Measurements from ENCODE around the gene CORO1A. TPM values are rescaled to one million over a fixed set of nuclear protein-coding genes. Genes with fewer than 3 reads are reported as not detected.
"Not testable (repeated sequence)": the region's sequence is repeated elsewhere in the genome, so short reads cannot be mapped to it uniquely, and the experiment has no call there.

The CORO1A gene
- total and polyA plus RNA-seq, 3 experiments from 2014 or later, result 889 to 1,446 (median 952) TPM

DNA sequence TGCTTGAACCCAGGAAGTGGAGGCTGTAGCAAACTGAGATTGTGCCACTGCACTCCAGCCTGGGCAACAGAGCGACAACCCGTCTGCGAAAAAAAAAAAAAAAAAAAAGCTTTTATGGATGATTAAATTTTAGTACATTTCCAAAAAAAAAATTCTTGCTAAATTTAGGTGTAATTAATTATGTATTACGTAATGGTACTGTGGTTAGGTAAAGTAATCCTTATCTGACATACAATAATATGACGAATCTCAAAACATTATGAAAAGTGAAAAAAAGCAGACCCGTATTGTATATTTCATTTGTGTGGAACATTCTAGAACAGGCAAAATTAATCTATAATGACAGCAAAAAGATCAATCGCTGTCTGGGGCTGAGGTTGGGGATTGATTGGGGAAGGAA is 10.3 kb upstream of the CORO1A start:
- Histone ChIP-seq H3K27ac (ENCODE audit: low read depth, low read length) (no peak overlapping the region), H3K27me3 (ENCODE audit: insufficient read depth, low read length, poor library complexity, severe bottlenecking) (no peaks in the 10 kb centered on the region), H3K9me3 (ENCODE audit: low read length) (no peaks in the 10 kb centered on the region), H3K4me1 (ENCODE audit: insufficient read depth, low read length) (no peaks in the 10 kb centered on the region), H3K4me3 (ENCODE audit: low read length) (no peak overlapping the region), H3K36me3 (ENCODE audit: insufficient read depth, low read length) (no peaks in the 10 kb centered on the region)
- no peak for DNase-seq
- ChIA-PET CTCF (interaction anchor here (1.2 to 1.8 kb wide), 2 partner anchors 81 to 236 kb away, joined by 3 to 4 read pairs; partner anchors contain the start of gene TBX6), POLR2A (interaction anchor here (0.5 to 0.6 kb wide), 2 partner anchors 107 to 1644 kb away, joined by 3 to 6 read pairs; partner anchors contain the start of gene ALDOA)
- Mint-ChIP-seq H3K9me3 (no peaks in the 10 kb centered on the region), H3K36me3 (no peaks in the 10 kb centered on the region), H3K4me3 (no peak overlapping the region), H3K4me1 (peaks cover 0 to 3% (median 2%) of the 10 kb centered on the region in 3 donors), H3K27me3 (no peaks in the 10 kb centered on the region), H3K27ac (no peak overlapping the region)

DNA sequence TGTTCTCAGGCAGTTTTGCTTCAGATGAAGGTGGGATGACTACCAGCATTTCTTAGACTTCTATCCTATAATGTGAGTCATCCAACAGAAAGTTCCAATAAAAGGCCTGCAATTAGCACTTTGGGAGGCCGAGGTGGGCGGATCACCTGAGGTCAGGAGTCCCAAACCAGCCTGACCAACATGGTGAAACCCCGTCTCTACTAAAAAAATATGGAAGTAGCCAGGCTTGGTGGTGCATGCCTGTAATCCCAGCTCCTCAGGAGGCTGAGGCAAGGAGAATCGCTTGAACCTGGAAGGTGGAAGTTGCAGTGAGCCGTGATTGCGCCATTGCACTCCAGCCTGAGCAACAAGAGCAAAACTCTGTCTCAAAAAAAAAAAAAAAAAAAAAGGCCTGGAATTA is 6.5 kb upstream of the CORO1A start:
- DNase-seq; H3K4me1 Mint-ChIP-seq; CTCF ChIA-PET; H3K4me3 Mint-ChIP-seq; H3K27ac Mint-ChIP-seq; H3K4me3 ChIP-seq (ENCODE audit: low read length); H3K4me1 ChIP-seq (ENCODE audit: insufficient read depth, low read length); H3K9me3 Mint-ChIP-seq; H3K36me3 ChIP-seq (ENCODE audit: insufficient read depth, low read length); H3K9me3 ChIP-seq (ENCODE audit: low read length); H3K36me3 Mint-ChIP-seq; H3K27ac ChIP-seq (ENCODE audit: low read depth, low read length); H3K27me3 Mint-ChIP-seq; H3K27me3 ChIP-seq (ENCODE audit: insufficient read depth, low read length, poor library complexity, severe bottlenecking): not testable (repeated sequence)
- POLR2A ChIA-PET, result interaction anchor here (1.1 kb wide), 1 partner anchor 9 kb away, joined by 19 read pairs; no protein-coding TSS in a partner anchor

GRCh38 chr16:30179195-30179594 is 4.2 kb upstream of the CORO1A start:
- ChIA-PET POLR2A (interaction anchor here (0.7 kb wide), 1 partner anchor 163 kb away, joined by 3 read pairs; no protein-coding TSS in a partner anchor), CTCF (interaction anchor here (0.9 kb wide), 1 partner anchor 67 kb away, joined by 4 read pairs; no protein-coding TSS in a partner anchor)
- Histone ChIP-seq H3K36me3 (ENCODE audit: insufficient read depth, low read length) (peaks cover 2% of the 10 kb centered on the region), H3K27ac (ENCODE audit: low read depth, low read length) (no peak overlapping the region), H3K4me3 (ENCODE audit: low read length) (no peak overlapping the region), H3K4me1 (ENCODE audit: insufficient read depth, low read length) (peaks cover 9% of the 10 kb centered on the region), H3K9me3 (ENCODE audit: low read length) (no peaks in the 10 kb centered on the region), H3K27me3 (ENCODE audit: insufficient read depth, low read length, poor library complexity, severe bottlenecking) (no peaks in the 10 kb centered on the region)
- no peak overlapping the region for H3K4me3 Mint-ChIP-seq
- peaks cover 0 to 6% (median 0%) of the 10 kb centered on the region in 3 donors for H3K36me3 Mint-ChIP-seq
- H3K27ac Mint-ChIP-seq, result peak overlapping the region in 1 of 8 donors; percentile 54
- no peak for DNase-seq
- peaks cover 0 to 1% of the 10 kb centered on the region in 2 donors for H3K27me3 Mint-ChIP-seq
- no peaks in the 10 kb centered on the region for H3K9me3 Mint-ChIP-seq
- H3K4me1 Mint-ChIP-seq, result peaks cover 11 to 17% (median 11%) of the 10 kb centered on the region in 3 donors

- ChIA-PET POLR2A (no interaction called here), CTCF (interaction anchor here (0.7 to 1.0 kb wide), 2 partner anchors 31 to 146 kb away, joined by 3 to 4 read pairs; no protein-coding TSS in a partner anchor)
- peak overlapping the region in 1 of 8 donors; percentile 50 for H3K27ac Mint-ChIP-seq
- Histone ChIP-seq H3K4me1 (ENCODE audit: insufficient read depth, low read length) (peaks cover 9% of the 10 kb centered on the region), H3K4me3 (ENCODE audit: low read length) (no peak overlapping the region), H3K27me3 (ENCODE audit: insufficient read depth, low read length, poor library complexity, severe bottlenecking) (no peaks in the 10 kb centered on the region), H3K36me3 (ENCODE audit: insufficient read depth, low read length) (peaks cover 6% of the 10 kb centered on the region), H3K27ac (ENCODE audit: low read depth, low read length) (no peak overlapping the region), H3K9me3 (ENCODE audit: low read length) (no peaks in the 10 kb centered on the region)
- no peak for DNase-seq
- H3K36me3 Mint-ChIP-seq, result peaks cover 3 to 13% (median 7%) of the 10 kb centered on the region in 3 donors
- H3K4me3 Mint-ChIP-seq, result no peak overlapping the region
- H3K27me3 Mint-ChIP-seq, result peaks cover 0 to 4% of the 10 kb centered on the region in 2 donors
- H3K4me1 Mint-ChIP-seq, result peaks cover 11 to 19% (median 13%) of the 10 kb centered on the region in 3 donors
- peaks cover 0 to 2% (median 0%) of the 10 kb centered on the region in 5 donors for H3K9me3 Mint-ChIP-seq
Observed at GRCh38 chr16:30179931-30180330, 3.5 kb upstream of the CORO1A start.

GRCh38 chr16:30180741-30181140 is 2.7 kb upstream of the CORO1A start:
- Histone ChIP-seq H3K4me3 (ENCODE audit: low read length) (no peak overlapping the region), H3K36me3 (ENCODE audit: insufficient read depth, low read length) (peaks cover 13% of the 10 kb centered on the region), H3K9me3 (ENCODE audit: low read length) (no peaks in the 10 kb centered on the region), H3K4me1 (ENCODE audit: insufficient read depth, low read length) (peaks cover 9% of the 10 kb centered on the region), H3K27ac (ENCODE audit: low read depth, low read length) (no peak overlapping the region), H3K27me3 (ENCODE audit: insufficient read depth, low read length, poor library complexity, severe bottlenecking) (no peaks in the 10 kb centered on the region)
- CTCF ChIA-PET, result interaction anchor here (0.7 to 1.0 kb wide), 3 partner anchors 32 to 264 kb away, joined by 3 to 4 read pairs (median 3); no protein-coding TSS in a partner anchor
- POLR2A ChIA-PET, result no interaction called here
- Mint-ChIP-seq H3K4me3 (peak overlapping the region in 1 of 7 donors; percentile 80), H3K9me3 (peaks cover 0 to 2% (median 0%) of the 10 kb centered on the region in 5 donors), H3K36me3 (peaks cover 3 to 19% (median 9%) of the 10 kb centered on the region in 3 donors), H3K27me3 (peaks cover 0 to 4% of the 10 kb centered on the region in 2 donors), H3K27ac (peak overlapping the region in 4 of 8 donors; percentile 30 to 100 (median 74)), H3K4me1 (peaks cover 11 to 20% (median 13%) of the 10 kb centered on the region in 3 donors)
- no peak for DNase-seq

- peaks cover 35% of the 10 kb centered on the region for H3K36me3 ChIP-seq (ENCODE audit: insufficient read depth, low read length)
- CTCF ChIA-PET, result interaction anchor here (1.1 to 3.5 kb wide), 8 partner anchors 36 to 246 kb away, joined by 3 to 34 read pairs (median 4); partner anchors contain the start of genes DCTPP1 and TBX6
Observed at GRCh38 chr16:30184096-30184890, 891 bp downstream of the CORO1A start.

GRCh38 chr16:30184891-30185682 is 1.7 kb downstream of the CORO1A start:
- Mint-ChIP-seq H3K27ac (peak overlapping the region; percentile 93 to 100 (median 96)), H3K9me3 (peaks cover 0 to 2% (median 0%) of the 10 kb centered on the region in 5 donors), H3K4me1 (peaks cover 25 to 43% (median 34%) of the 10 kb centered on the region in 3 donors), H3K27me3 (peaks cover 0 to 14% of the 10 kb centered on the region in 2 donors), H3K4me3 (peak overlapping the region; percentile 94 to 100 (median 98)), H3K36me3 (peaks cover 12 to 43% (median 18%) of the 10 kb centered on the region in 3 donors)
- Histone ChIP-seq H3K4me1 (ENCODE audit: insufficient read depth, low read length) (peaks cover 33% of the 10 kb centered on the region), H3K9me3 (ENCODE audit: low read length) (no peaks in the 10 kb centered on the region), H3K4me3 (ENCODE audit: low read length) (peak overlapping the region; percentile 99), H3K27me3 (ENCODE audit: insufficient read depth, low read length, poor library complexity, severe bottlenecking) (no peaks in the 10 kb centered on the region), H3K27ac (ENCODE audit: low read depth, low read length) (peak overlapping the region; percentile 71), H3K36me3 (ENCODE audit: insufficient read depth, low read length) (peaks cover 35% of the 10 kb centered on the region)
- DNase-seq, result peak in 2 of 5 donors; percentile 20 to 27
- ChIA-PET CTCF (interaction anchor here (1.2 to 3.5 kb wide), 8 partner anchors 33 to 224 kb away, joined by 3 to 34 read pairs (median 6); partner anchors contain the start of gene TBX6), POLR2A (interaction anchor here (0.9 to 6.2 kb wide), 9 partner anchors 13 to 485 kb away, joined by 3 to 86 read pairs (median 4); partner anchors contain the start of genes ALDOA, PAGR1, TBC1D10B and TBX6)

More at GRCh38 chr16:30184096-30184890, 891 bp downstream of the CORO1A start:
- H3K4me3 Mint-ChIP-seq, result peak overlapping the region; percentile 94 to 100 (median 98)
- Histone ChIP-seq H3K4me1 (ENCODE audit: insufficient read depth, low read length) (peaks cover 33% of the 10 kb centered on the region), H3K27ac (ENCODE audit: low read depth, low read length) (peak overlapping the region; percentile 71), H3K4me3 (ENCODE audit: low read length) (peak overlapping the region; percentile 99), H3K9me3 (ENCODE audit: low read length) (no peaks in the 10 kb centered on the region), H3K27me3 (ENCODE audit: insufficient read depth, low read length, poor library complexity, severe bottlenecking) (no peaks in the 10 kb centered on the region)
- H3K9me3 Mint-ChIP-seq, result peaks cover 0 to 2% (median 0%) of the 10 kb centered on the region in 5 donors
- peaks cover 12 to 43% (median 18%) of the 10 kb centered on the region in 3 donors for H3K36me3 Mint-ChIP-seq
- POLR2A ChIA-PET, result interaction anchor here (0.7 to 6.2 kb wide), 15 partner anchors 41 to 246 kb away, joined by 3 to 86 read pairs (median 7); partner anchors contain the start of genes ALDOA, DCTPP1, SEPTIN1 and TBX6
- H3K27ac Mint-ChIP-seq, result peak overlapping the region; percentile 92 to 100 (median 96)
- H3K4me1 Mint-ChIP-seq, result peaks cover 25 to 43% (median 34%) of the 10 kb centered on the region in 3 donors
- H3K27me3 Mint-ChIP-seq, result peaks cover 0 to 14% of the 10 kb centered on the region in 2 donors
- peak; percentile 66 to 93 (median 91) for DNase-seq

Data from CD8-positive, alpha-beta memory T cell (primary cell).